A549 (cell line): ENCODE results near the gene CLASP1. TPM values are rescaled to one million over a fixed set of nuclear protein-coding genes. Genes with fewer than 3 reads are reported as not detected.

Source experiments
- ATAC-seq, 2 experiments: fragments of 200-7000 bp in 1 of 2; fragments of >200 bp in 1 of 2; cut with Nextera tagmentation in 1 of 2; cut with Tn5 transposase in 1 of 2; 3 replicates each; pipeline versions ENCODE4 v1.8.0 to v1.9.1; 2018 to 2020; ENCODE audit warnings: mild to moderate bottlenecking in 1 of 2, moderate library complexity in 1 of 2
- CTCF ChIA-PET: fragments of 300-600 bp; sonication (Branson Sonifier 250); formaldehyde crosslinking; extraction: SDS; loops from one replicate; lab custom pipeline; 2021; ENCODE audit warnings: antibody characterized with exemption, inconsistent platforms; lab: Yijun Ruan, JAX
- POLR2A ChIA-PET: fragments of 350-600 bp; formaldehyde crosslinking; extraction: SDS; loops from one replicate; lab custom pipeline; 2021; ENCODE audit warnings: antibody characterized with exemption, inconsistent platforms; lab: Yijun Ruan, JAX
- DNase-seq, 2 experiments: peaks; one replicate each; pipeline versions ENCODE4 v3.0.0 to v3.0.0-alpha.2; 2011 to 2016; ENCODE audit warnings: low read depth in 1 of 2, low spot score in 1 of 2
- FAIRE-seq: peaks from 2 replicates; lab custom pipeline; 2011; peaks lifted over from hg19 to GRCh38; lab: Jason Lieb, UNC
- H3K27ac ChIP-seq, 2 experiments: fragments of >200 bp; sonication (Bioruptor Twin); formaldehyde crosslinking; 3 replicates each; pipeline ENCODE4 v1.5.1; 2016 to 2017
- H3K4me1 ChIP-seq: fragments of >200 bp; sonication (Bioruptor Twin); formaldehyde crosslinking; 3 replicates; pipeline ENCODE4 v1.6.1; 2016
- H3K4me2 ChIP-seq: fragments of >200 bp; sonication (Bioruptor Twin); formaldehyde crosslinking; 3 replicates; pipeline ENCODE4 v1.6.1; 2016
- H3K4me3 ChIP-seq: fragments of >200 bp; sonication (Bioruptor Twin); formaldehyde crosslinking; 3 replicates; pipeline ENCODE4 v1.5.1; 2016
- H3K9me3 ChIP-seq: fragments of >200 bp; sonication (Bioruptor Twin); formaldehyde crosslinking; 3 replicates; pipeline ENCODE4 v1.6.1; 2016
- BHLHE40 ChIP-seq: IDR thresholded peaks from 2 replicates; pipeline ENCODE4 v1.6.1; 2012; ENCODE audit warnings: low read depth, low read length, inconsistent platforms
- CBX2 ChIP-seq: fragments of 200-600 bp; sonication (generic); IDR thresholded peaks from 2 replicates; pipeline ENCODE4 v1.6.1; 2016; ENCODE audit warnings: low read depth, mild to moderate bottlenecking, borderline replicate concordance
- CHD4 ChIP-seq: fragments of 200-600 bp; sonication (generic); IDR thresholded peaks from 2 replicates; pipeline ENCODE4 v1.6.1; 2016; ENCODE audit warnings: antibody characterized with exemption, mild to moderate bottlenecking, borderline replicate concordance
- CTCF ChIP-seq: fragments of >200 bp; sonication (Bioruptor Twin); formaldehyde crosslinking; IDR thresholded peaks from 3 replicates; pipeline ENCODE4 v1.5.1; 2016
- EHMT2 ChIP-seq: fragments of 200-600 bp; sonication (generic); IDR thresholded peaks from 2 replicates; pipeline ENCODE4 v1.6.1; 2016; ENCODE audit warnings: antibody characterized with exemption, low read depth, mild to moderate bottlenecking, moderate library complexity
- FOSB ChIP-seq: fragments of 250-450 bp; sonication (Bioruptor Pico); IDR thresholded peaks from 2 replicates; pipeline ENCODE4 v1.5.0; 2020; ENCODE audit warnings: mild to moderate bottlenecking, moderate library complexity
- FOSL2 ChIP-seq, 2 experiments: fragments of 450-650 bp in 1 of 2; fragments of >200 bp in 1 of 2; sonication (Bioruptor Twin) in 1 of 2; formaldehyde crosslinking; IDR thresholded peaks; 2 replicates each; pipeline versions ENCODE4 v1.5.0 to v1.6.1; 2016 to 2020; ENCODE audit warnings: mild to moderate bottlenecking in 1 of 2, moderate library complexity in 1 of 2
- HES2 ChIP-seq: fragments of >200 bp; sonication (Bioruptor Twin); formaldehyde crosslinking; IDR thresholded peaks from 2 replicates; pipeline ENCODE4 v1.6.1; 2016
- HEYL ChIP-seq: fragments of 250-450 bp; sonication (Bioruptor Pico); IDR thresholded peaks from 2 replicates; pipeline ENCODE4 v1.8.0; 2021; ENCODE audit warnings: mild to moderate bottlenecking, moderate library complexity
- HOXA7 ChIP-seq: fragments of 250-450 bp; sonication (Bioruptor Pico); IDR thresholded peaks from 2 replicates; pipeline ENCODE4 v1.5.0; 2020; ENCODE audit warnings: mild to moderate bottlenecking, moderate library complexity
- HOXB13 ChIP-seq: fragments of 250-450 bp; sonication (Bioruptor Pico); IDR thresholded peaks from 2 replicates; pipeline ENCODE4 v1.5.0; 2020; ENCODE audit warnings: low read depth, mild to moderate bottlenecking, moderate library complexity
- JUN ChIP-seq, 2 experiments: fragments of >200 bp; sonication (Bioruptor Twin); formaldehyde crosslinking; IDR thresholded peaks; 2 replicates in 1 of 2; 3 replicates in 1 of 2; pipeline ENCODE4 v1.6.1; 2016 to 2017
- JUNB ChIP-seq: fragments of >200 bp; sonication (Bioruptor Twin); formaldehyde crosslinking; IDR thresholded peaks from 2 replicates; pipeline ENCODE4 v1.6.1; 2016
- MAX ChIP-seq: IDR thresholded peaks from 2 replicates; pipeline ENCODE4 v1.6.1; 2012
- MAZ ChIP-seq: fragments of 150-350 bp; IDR thresholded peaks from 2 replicates; pipeline ENCODE4 v1.6.1; 2014; ENCODE audit warnings: antibody characterized with exemption, low read depth, low read length, borderline replicate concordance
- MYC ChIP-seq: IDR thresholded peaks from 2 replicates; pipeline ENCODE4 v1.6.1; 2012; ENCODE audit warnings: mild to moderate bottlenecking, inconsistent platforms, low read length, improper control_type of control experiment, borderline replicate concordance
- NFE2L2 ChIP-seq: fragments of 150-350 bp; conservative IDR thresholded peaks from 2 replicates; pipeline ENCODE4 v1.6.1; 2014; ENCODE audit warnings: low read length
- PBX3 ChIP-seq: IDR thresholded peaks from 2 replicates; pipeline ENCODE4 v1.6.1; 2012
- POLR2AphosphoS2 ChIP-seq: conservative IDR thresholded peaks from 2 replicates; pipeline ENCODE4 v1.6.1; 2012; ENCODE audit warnings: low read length, improper control_type of control experiment, inconsistent platforms
- RAD21 ChIP-seq, 2 experiments: fragments of >200 bp in 1 of 2; sonication (Bioruptor Twin) in 1 of 2; formaldehyde crosslinking in 1 of 2; IDR thresholded peaks in 1 of 2; conservative IDR thresholded peaks in 1 of 2; 2 replicates in 1 of 2; 3 replicates in 1 of 2; pipeline ENCODE4 v1.6.1; 2012 to 2018; ENCODE audit warnings: inconsistent platforms in 1 of 2
- RARB ChIP-seq: fragments of 250-450 bp; sonication (Bioruptor Pico); IDR thresholded peaks from 2 replicates; pipeline ENCODE4 v1.8.0; 2021; ENCODE audit warnings: mild to moderate bottlenecking, moderate library complexity
- RFX5 ChIP-seq: fragments of 450-650 bp; IDR thresholded peaks from 2 replicates; pipeline ENCODE4 v1.7.1; 2014; ENCODE audit warnings: antibody characterized with exemption, mild to moderate bottlenecking, moderate library complexity
- SREBF2 ChIP-seq: fragments of 450-650 bp; IDR thresholded peaks from 2 replicates; pipeline ENCODE4 v1.6.1; 2014; ENCODE audit warnings: mild to moderate bottlenecking, moderate library complexity
- TFCP2L1 ChIP-seq: fragments of 250-450 bp; sonication (Bioruptor Pico); IDR thresholded peaks from 2 replicates; pipeline ENCODE4 v1.5.0; 2021; ENCODE audit warnings: mild to moderate bottlenecking
- ZFP36 ChIP-seq: fragments of 450-650 bp; IDR thresholded peaks from 2 replicates; pipeline ENCODE4 v1.6.1; 2014; ENCODE audit warnings: borderline replicate concordance; ENCODE audit not compliant: partially characterized antibody
- WGBS: methylation state at CpG from one replicate; pipeline ENCODE4 v1.1.6; 2017; ENCODE audit errors: missing lambda C conversion rate; 5-methylcytosine and 5-hydroxymethylcytosine counted together
- polyA plus RNA-seq, 4 experiments: library from polyadenylated mRNA; depleted of rRNA in 3 of 4; stranded (reverse); fragments of >200 nt; fragmentation: RNase III in 1 of 4; extraction: RNeasy Plus Mini Kit Qiagen cat#74134 plus additional on column Dnase treatment in 1 of 4; gene quantifications; 2 replicates in 3 of 4; 3 replicates in 1 of 4; pipeline ENCODE4 v1.2.3, GENCODE V29; 2011 to 2017

CLASP1 gene
- polyA plus RNA-seq, 2 of the 4 experiments (the other 2 are of a cell fraction) = 11.7 to 15.8 TPM

- TF ChIP-seq RARB (CRISPR knock-in tag) = no peak
Measured at GRCh38 chr2:121667618-121668017, 18.4 kb upstream of the CLASP1 start (continued).

- no peak for TF ChIP-seq POLR2AphosphoS2
- no peak for TF ChIP-seq RARB (CRISPR knock-in tag)
- no peak for TF ChIP-seq FOSB (CRISPR knock-in tag)
- no peak for TF ChIP-seq JUNB
- no peak for TF ChIP-seq HOXA7 (CRISPR knock-in tag)
- no peak for TF ChIP-seq EHMT2
- TF ChIP-seq JUN (IDR thresholded peaks at IDR 0.05) = no peak
- TF ChIP-seq CTCF = no peak
- no peak for TF ChIP-seq PBX3
- ChIA-PET POLR2A (interaction anchor here (1.5 kb wide), 1 partner anchor 16 kb away, joined by 8 read pairs; the partner anchor contains the start of gene CLASP1), CTCF (interaction anchor here (0.9 kb wide), 1 partner anchor 12 kb away, joined by 3 read pairs; no protein-coding TSS in a partner anchor)
- Histone ChIP-seq H3K4me1 (peaks cover 4% of the 10 kb centered on the region; the same call in 1 of the 3 replicates), H3K9me3 (peaks cover 28% of the 10 kb centered on the region), H3K4me3 (no peak overlapping the region), H3K4me2 (no peak overlapping the region), H3K27ac (no peak overlapping the region)
- 100% methylated on average over 1 of the region's 1 CpG for WGBS
- no peak for FAIRE-seq
- no peak for ATAC-seq
- DNase-seq = no peak
Measured at GRCh38 chr2:121666042-121666441, 16.8 kb upstream of the CLASP1 start.

GRCh38 chr2:121665504-121665903 is 16.2 kb upstream of the CLASP1 start:
- Histone ChIP-seq H3K9me3 (peaks cover 24% of the 10 kb centered on the region), H3K4me2 (no peak overlapping the region), H3K4me3 (no peak overlapping the region), H3K27ac (no peak overlapping the region)
- ATAC-seq (no peak), DNase-seq (no peak)
- CTCF ChIA-PET = interaction anchor here (0.9 kb wide), 1 partner anchor 13 kb away, joined by 3 read pairs; no protein-coding TSS in a partner anchor
- POLR2A ChIA-PET = interaction anchor here (1.5 kb wide), 1 partner anchor 16 kb away, joined by 8 read pairs; the partner anchor contains the start of gene CLASP1
- 52% methylated on average over 3 of the region's 3 CpGs for WGBS
- TF ChIP-seq HOXB13 (no peak), JUNB (no peak), RFX5 (no peak), MAX (no peak), SREBF2 (no peak), CBX2 (no peak), BHLHE40 (no peak), HES2 (no peak)
- TF ChIP-seq, all 56 proteins: peak for 0
- peaks cover 4% of the 10 kb centered on the region; the same call in 1 of the 3 replicates for H3K4me1 ChIP-seq
- no peak for FAIRE-seq

- FAIRE-seq (no peak), DNase-seq (no peak), ATAC-seq (no peak)
- CTCF ChIA-PET = interaction anchor here (1.4 kb wide), 1 partner anchor 15 kb away, joined by 3 read pairs; the partner anchor contains the start of gene CLASP1
- Histone ChIP-seq H3K4me1 (peaks cover 4% of the 10 kb centered on the region; the same call in 1 of the 3 replicates), H3K9me3 (peaks cover 16% of the 10 kb centered on the region), H3K4me3 (no peak overlapping the region), H3K27ac (no peak overlapping the region), H3K4me2 (no peak overlapping the region)
- POLR2A ChIA-PET = no interaction called here
- WGBS = 93% methylated on average over 4 of the region's 4 CpGs
- TF ChIP-seq FOSB (CRISPR knock-in tag) (no peak), ZFP36 (no peak), HEYL (CRISPR knock-in tag) (no peak), FOSL2 (IDR thresholded peaks at IDR 0.05) (no peak), FOSL2 (CRISPR knock-in tag; IDR thresholded peaks at IDR 0.05) (no peak), CTCF (no peak), MAZ (no peak), NFE2L2 (no peak), EHMT2 (no peak), MAX (no peak), CHD4 (no peak), HOXB13 (no peak), TFCP2L1 (CRISPR knock-in tag) (no peak), MYC (no peak), RAD21 (conservative IDR thresholded peaks at IDR 0.05 in 1 of 2, IDR thresholded peaks at IDR 0.05 in 1 of 2) (no peak)
Measured at GRCh38 chr2:121664713-121665112, 15.5 kb upstream of the CLASP1 start.
